HepG2 (cell line): Measurements from ENCODE around the gene SPARC. TPM values are rescaled to one million over a fixed set of nuclear protein-coding genes. Genes with fewer than 3 reads are reported as not detected.

Source experiments
- ATAC-seq: fragments of 200-7000 bp; cut with Tn5 transposase; 3 replicates; pipeline ENCODE4 v1.9.1; 2020; ENCODE audit warnings: mild to moderate bottlenecking, moderate library complexity
- BruUV-seq: library from RNA; stranded (reverse); fragments of 400-500 nt; replicated peaks from 2 replicates; lab custom pipeline; 2021; lab: Mats Ljungman, UMichigan
- CTCF ChIA-PET: fragments of 300-600 bp; formaldehyde crosslinking; extraction: SDS; loops from one replicate; lab custom pipeline; 2021; ENCODE audit warnings: low total read pairs, inconsistent platforms, low intra/inter-chr PET ratio; lab: Yijun Ruan, JAX
- POLR2A ChIA-PET: fragments of 350-600 bp; sonication (Branson Sonifier 250); formaldehyde crosslinking; loops from one replicate; lab custom pipeline; 2020; ENCODE audit warnings: antibody characterized with exemption, inconsistent platforms; lab: Yijun Ruan, JAX
- DNase-seq: peaks from one replicate; pipeline ENCODE4 v3.0.0-alpha.2; 2015; ENCODE audit warnings: low spot score
- FAIRE-seq: peaks from 3 replicates; lab custom pipeline; 2011; peaks lifted over from hg19 to GRCh38; lab: Jason Lieb, UNC
- H2AFZ ChIP-seq: one replicate; pipeline ENCODE4 v1.6.1; 2011; ENCODE audit warnings: low read length, inconsistent platforms
- H3K27ac ChIP-seq: fragments of 300-600 bp; 3 replicates; pipeline ENCODE4 v1.8.0; 2011; ENCODE audit warnings: mixed run types, mild to moderate bottlenecking, mixed read lengths, low read length, inconsistent platforms; ENCODE audit not compliant: insufficient read depth; ENCODE audit errors: extremely low read length
- H3K27me3 ChIP-seq, 2 experiments: fragments of 200-600 bp in 1 of 2; 2 replicates in 1 of 2; 3 replicates in 1 of 2; pipeline versions ENCODE4 v1.6.0 to v1.8.0; 2011; ENCODE audit warnings: low read length in 2 of 2, mild to moderate bottlenecking in 2 of 2, moderate library complexity in 2 of 2, inconsistent platforms in 1 of 2; ENCODE audit not compliant: insufficient read depth in 2 of 2, control insufficient read depth in 1 of 2
- H3K36me3 ChIP-seq, 2 experiments: fragments of 200-600 bp in 1 of 2; replicated peaks in 1 of 2; 2 replicates in 1 of 2; 3 replicates in 1 of 2; pipeline versions ENCODE4 v1.5.1 to v1.8.0; 2011; ENCODE audit warnings: low read length in 2 of 2, inconsistent platforms in 1 of 2; ENCODE audit not compliant: insufficient read depth in 2 of 2, control insufficient read depth in 1 of 2
- H3K4me1 ChIP-seq: 2 replicates; pipeline ENCODE4 v1.5.1; 2012; ENCODE audit warnings: low read length, inconsistent platforms; ENCODE audit not compliant: insufficient read depth
- H3K4me2 ChIP-seq: 2 replicates; pipeline ENCODE4 v1.6.0; 2011; ENCODE audit warnings: low read depth, low read length, inconsistent platforms
- H3K4me3 ChIP-seq, 3 experiments: fragments of 200-600 bp in 1 of 3; sonication (generic), shearing (Covaris generic) in 1 of 3; replicated peaks in 1 of 3; 2 replicates each; pipeline ENCODE4 v1.5.1; 2011 to 2016; ENCODE audit warnings: low read length in 3 of 3, inconsistent platforms in 2 of 3, low read depth in 2 of 3, mild to moderate bottlenecking in 2 of 3, control low read depth in 1 of 3, mixed read lengths in 1 of 3; ENCODE audit not compliant: insufficient read depth in 1 of 3
- H3K79me2 ChIP-seq: one replicate; pipeline ENCODE4 v1.6.1; 2011; ENCODE audit warnings: low read length, inconsistent platforms; ENCODE audit not compliant: insufficient read depth
- H3K9ac ChIP-seq: 2 replicates; pipeline ENCODE4 v1.6.0; 2011; ENCODE audit warnings: mild to moderate bottlenecking, low read depth, low read length, inconsistent platforms; ENCODE audit not compliant: insufficient read depth
- H3K9me3 ChIP-seq: 2 replicates; pipeline ENCODE4 v1.5.1; 2012; ENCODE audit warnings: mild to moderate bottlenecking, low read length
- H4K20me1 ChIP-seq: 2 replicates; pipeline ENCODE4 v1.6.0; 2011; ENCODE audit warnings: inconsistent platforms, mild to moderate bottlenecking, low read length, moderate library complexity; ENCODE audit not compliant: insufficient read depth
- DZIP1 ChIP-seq: sonication (generic); formaldehyde crosslinking; IDR thresholded peaks from 2 replicates; pipeline ENCODE4 v1.5.0; 2020; ENCODE audit warnings: mild to moderate bottlenecking, missing genetic modification reagents
- ETV5 ChIP-seq: IDR thresholded peaks from 2 replicates; pipeline ENCODE4 v1.6.1; 2018; ENCODE audit warnings: missing biosample characterization, missing genetic modification reagents, inconsistent platforms, borderline replicate concordance
- PRDM15 ChIP-seq: sonication (generic); formaldehyde crosslinking; IDR thresholded peaks from 2 replicates; pipeline ENCODE4 v1.4.0; 2020; ENCODE audit warnings: missing genetic modification reagents
- RXRB ChIP-seq: IDR thresholded peaks from 2 replicates; pipeline ENCODE4 v1.6.1; 2016; ENCODE audit warnings: borderline replicate concordance, missing genetic modification reagents, missing compliant biosample characterization
- STAT6 ChIP-seq: sonication (generic); formaldehyde crosslinking; IDR thresholded peaks from 2 replicates; pipeline ENCODE4 v1.4.0; 2020; ENCODE audit warnings: missing genetic modification reagents, mild to moderate bottlenecking, borderline replicate concordance
- ZBTB25 ChIP-seq: IDR thresholded peaks from 2 replicates; pipeline ENCODE4 v1.6.1; 2018; ENCODE audit warnings: missing genetic modification reagents
- ZFYVE20 ChIP-seq: sonication (generic); formaldehyde crosslinking; IDR thresholded peaks from 2 replicates; pipeline ENCODE4 v1.8.0; 2023; ENCODE audit warnings: low read depth, mild to moderate bottlenecking, moderate library complexity, missing genetic modification reagents, borderline replicate concordance
- ZNF724P ChIP-seq: sonication (generic); formaldehyde crosslinking; IDR thresholded peaks from 2 replicates; pipeline ENCODE4 v1.8.0; 2022; ENCODE audit warnings: missing genetic modification reagents, borderline replicate concordance
- ZNF839 ChIP-seq: sonication (generic); formaldehyde crosslinking; IDR thresholded peaks from 2 replicates; pipeline ENCODE4 v1.4.0; 2020; ENCODE audit warnings: missing genetic modification reagents, mild to moderate bottlenecking, borderline replicate concordance
- WGBS: methylation state at CpG from one replicate; pipeline ENCODE4 v1.1.6; 2017; ENCODE audit warnings: low lambda C conversion rate; 5-methylcytosine and 5-hydroxymethylcytosine counted together
- in situ Hi-C: cut with HindIII; loops from 2 replicates; pipeline ENCODE4 v1.10.0; 2017; ENCODE audit warnings: low pct_unique_long_range_greater_than_20kb; ENCODE audit not compliant: extremely low pct_ligation_motif_present
- intact Hi-C: fragments of 100-400 bp; cut with micrococcal nuclease; formaldehyde crosslinking; loops from one replicate; pipeline ENCODE4 v1.10.0; 2022; ENCODE audit not compliant: unreplicated experiment
- polyA plus RNA-seq, 8 experiments: library from polyadenylated mRNA; depleted of rRNA in 3 of 8; stranded (reverse) in 7 of 8; unstranded in 1 of 8; fragments of >200 nt; fragmentation: Illumina TruSeq in 4 of 8; extraction: Trizol in 4 of 8; gene quantifications; 2 replicates each; pipeline versions ENCODE4 v1.2.1 to v1.2.3, GENCODE V29; 2011 to 2016; ENCODE audit warnings: low read depth in 4 of 8, missing spikeins in 1 of 8, mixed read lengths in 1 of 8; ENCODE audit not compliant: insufficient read depth in 1 of 8
- total RNA-seq, 5 experiments: library from RNA; depleted of rRNA; stranded (reverse); fragments of >200 nt; fragmentation: Illumina TruSeq; extraction: Trizol; gene quantifications; 2 replicates each; pipeline ENCODE4 v1.2.3, GENCODE V29; 2016; ENCODE audit warnings: low read depth in 1 of 5

The SPARC gene
- total and polyA plus RNA-seq, 2 of the 13 experiments (the other 11 are each of a cell fraction or from before 2014, with no cell fraction given), result 76.7 to 192 TPM

GRCh38 chr5:151662805-151663204 is 23.9 kb downstream of the SPARC start:
- no peaks in the 10 kb centered on the region for H3K27me3 ChIP-seq
- H2AFZ ChIP-seq, result no peak overlapping the region
- TF ChIP-seq ETV5 (CRISPR knock-in tag) (no peak), ZBTB25 (CRISPR knock-in tag) (no peak), DZIP1 (no peak), STAT6 (CRISPR knock-in tag) (no peak), RXRB (CRISPR knock-in tag) (no peak), ZNF839 (CRISPR knock-in tag) (no peak), ZFYVE20 (no peak), PRDM15 (CRISPR knock-in tag) (no peak), ZNF724P (CRISPR knock-in tag) (no peak)
- ChIA-PET CTCF (no interaction called here), POLR2A (no interaction called here)
- intact Hi-C loops (no loop called here), in situ Hi-C loops (no loop called here)
- ATAC-seq (no peak), FAIRE-seq (no peak), DNase-seq (no peak)
- H3K36me3 ChIP-seq, result peaks cover 3% of the 10 kb centered on the region in 2 experiments; a peak in 3 of 5 replicates
- H3K4me1 ChIP-seq, result no peaks in the 10 kb centered on the region
- no peaks in the 10 kb centered on the region for H4K20me1 ChIP-seq
- 61% methylated on average over 4 of the region's 4 CpGs for WGBS
- no peak overlapping the region for H3K4me3 ChIP-seq
- H3K9ac ChIP-seq, result no peak overlapping the region
- no peaks in the 10 kb centered on the region for H3K79me2 ChIP-seq
- no peak overlapping the region for H3K27ac ChIP-seq
- H3K9me3 ChIP-seq, result no peaks in the 10 kb centered on the region
- BruUV-seq, result TSS peak; percentile 85
- no peak overlapping the region for H3K4me2 ChIP-seq
